Measurements from ENCODE around the gene BLACAT1. TPM values are rescaled to one million over a fixed set of nuclear protein-coding genes. Genes with fewer than 3 reads are reported as not detected.

Gene BLACAT1
- total and polyA plus RNA-seq, 2 donors = 0.03 TPM; not detected in 1

DNA sequence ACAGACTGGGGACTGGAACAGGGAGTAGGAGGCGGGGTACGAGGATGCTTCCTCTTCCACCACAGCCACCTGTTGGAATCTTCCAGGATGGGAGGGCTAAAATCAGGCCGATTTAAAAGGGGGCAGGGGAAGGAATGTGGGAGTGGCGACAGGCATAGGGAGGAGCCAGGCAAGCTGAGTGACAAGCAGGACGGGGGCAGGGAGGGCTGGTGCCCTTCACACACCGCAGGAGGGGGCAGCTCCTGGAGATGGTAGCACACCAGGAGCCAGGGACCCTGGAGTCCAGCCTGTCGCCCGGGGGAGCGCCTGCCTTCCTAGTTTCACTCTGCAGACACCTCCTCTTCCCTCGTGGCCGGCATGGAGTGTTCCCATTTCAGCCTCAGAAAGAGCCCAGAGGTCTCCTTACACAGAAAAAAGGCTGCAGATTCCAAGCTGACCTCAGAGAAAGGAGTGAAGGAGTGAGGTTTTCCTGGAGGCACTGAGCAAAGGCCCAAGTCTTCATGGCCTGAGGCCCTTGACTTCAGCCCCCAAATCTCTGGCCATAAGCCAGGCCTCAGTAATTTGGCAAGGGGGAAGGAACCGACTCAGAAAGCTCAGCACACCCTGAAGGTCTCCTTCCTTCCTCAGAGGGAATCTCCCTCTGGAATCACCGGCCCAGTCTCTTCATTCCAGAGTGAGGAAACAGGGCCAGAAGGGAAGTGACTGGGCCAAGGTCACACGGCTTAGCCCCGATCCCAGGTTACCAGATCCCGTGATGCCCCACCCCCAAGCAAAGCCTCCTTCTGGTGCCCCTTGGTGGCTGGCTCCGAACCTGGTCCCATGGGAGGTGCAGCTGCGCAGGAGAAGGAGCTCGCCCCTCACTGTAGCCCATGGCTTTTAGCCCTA is 8.1 kb downstream of the BLACAT1 start:
- Histone ChIP-seq H3K36me3 (ENCODE audit: insufficient read depth) (no peaks in the 10 kb centered on the region), H3K4me1 (ENCODE audit: insufficient read depth) (no peaks in the 10 kb centered on the region), H3K4me3 (ENCODE audit: low read depth, low read length) (no peak overlapping the region), H3K27ac (ENCODE audit: low read depth) (no peak overlapping the region)
- no peak for DNase-seq (ENCODE audit: extremely low spot score)
- WGBS = 60% methylated on average over 19 of the region's 19 CpGs

DNA sequence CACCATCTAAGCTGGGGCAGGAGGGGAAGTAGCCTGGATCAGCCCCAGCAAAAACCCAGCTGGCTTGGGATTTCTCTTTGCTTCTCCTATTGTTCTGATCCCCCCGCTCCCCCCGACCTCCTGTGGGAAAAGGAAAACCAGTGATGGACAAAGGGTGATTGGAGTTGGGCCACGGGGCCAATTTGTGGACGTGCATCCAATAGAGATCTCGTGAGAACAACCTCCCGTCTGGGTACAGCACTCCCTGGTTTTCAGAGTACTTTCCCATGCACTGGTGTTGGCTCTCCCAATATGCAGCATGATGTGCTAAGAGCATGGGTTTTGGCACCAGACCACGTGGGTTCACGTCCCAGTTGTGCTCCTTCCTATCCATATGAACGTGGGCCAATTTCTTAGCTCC is 9.0 kb downstream of the BLACAT1 start:
- 67% methylated on average over 9 of the region's 9 CpGs for WGBS
- Histone ChIP-seq H3K4me3 (ENCODE audit: low read depth, low read length) (no peak overlapping the region), H3K27ac (ENCODE audit: low read depth) (no peak overlapping the region), H3K36me3 (ENCODE audit: insufficient read depth) (no peaks in the 10 kb centered on the region), H3K4me1 (ENCODE audit: insufficient read depth) (no peaks in the 10 kb centered on the region)
- no peak for DNase-seq (ENCODE audit: extremely low spot score)

DNA sequence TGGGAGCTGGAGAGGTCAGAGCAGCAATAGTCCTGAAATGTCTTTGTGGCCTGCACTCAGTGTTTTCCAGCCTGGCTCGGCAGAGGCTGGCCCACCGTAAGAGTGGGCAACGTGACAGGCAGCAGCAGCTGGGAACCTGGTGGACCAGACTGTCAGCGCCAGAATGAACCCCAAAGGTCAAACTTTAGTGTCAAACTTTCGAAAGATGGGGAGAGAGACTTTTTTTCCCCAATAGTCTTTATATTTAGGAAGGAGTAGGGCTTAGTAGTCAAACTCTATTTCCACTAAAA is 10.3 kb downstream of the BLACAT1 start:
- no peak for DNase-seq (ENCODE audit: extremely low spot score)
- Histone ChIP-seq H3K4me3 (ENCODE audit: low read depth, low read length) (no peak overlapping the region), H3K4me1 (ENCODE audit: insufficient read depth) (no peaks in the 10 kb centered on the region), H3K27ac (ENCODE audit: low read depth) (no peak overlapping the region), H3K36me3 (ENCODE audit: insufficient read depth) (no peaks in the 10 kb centered on the region)
- WGBS = 72% methylated on average over 5 of the region's 5 CpGs

DNA sequence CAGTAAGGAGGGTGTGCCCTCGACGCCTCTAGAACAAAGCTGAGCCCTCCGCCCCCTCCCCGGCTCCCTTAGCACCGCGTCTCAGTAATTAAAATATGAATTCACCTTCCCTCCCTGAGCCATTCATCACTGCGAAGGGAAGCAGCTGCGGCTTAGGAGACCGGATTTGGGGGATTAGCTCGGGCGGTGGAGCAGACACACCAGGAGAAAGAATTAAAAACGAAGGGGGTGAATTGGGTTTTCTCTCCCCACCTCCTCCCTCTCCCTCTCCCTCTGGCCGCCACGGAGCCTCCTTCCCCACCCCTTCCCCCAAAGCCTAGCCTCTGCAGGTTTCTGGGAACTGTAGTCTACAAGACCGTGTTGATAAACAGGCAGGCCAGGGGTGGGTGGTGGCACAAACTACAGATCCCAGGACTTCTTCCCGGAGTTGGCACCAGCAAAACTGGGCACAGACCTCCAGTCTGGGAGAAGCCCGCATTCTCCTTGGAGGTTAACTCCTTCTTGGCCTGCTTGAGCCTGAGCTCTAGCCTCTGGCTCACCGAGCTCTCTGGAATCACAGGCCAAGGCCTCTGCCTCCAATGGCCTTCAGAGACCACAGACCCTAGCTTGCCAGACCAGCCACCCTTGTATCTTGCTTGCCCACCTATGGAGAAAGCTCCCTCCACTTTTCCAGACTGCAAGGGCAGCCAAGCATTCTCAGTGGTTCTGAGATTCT is 10.8 kb downstream of the BLACAT1 start:
- 20% methylated on average over 18 of the region's 18 CpGs for WGBS
- no peak overlapping the region for H3K27ac ChIP-seq (ENCODE audit: low read depth)
- DNase-seq (ENCODE audit: extremely low spot score) = no peak
- H3K4me1 ChIP-seq (ENCODE audit: insufficient read depth) = no peaks in the 10 kb centered on the region
- H3K36me3 ChIP-seq (ENCODE audit: insufficient read depth) = no peaks in the 10 kb centered on the region
- no peak overlapping the region for H3K4me3 ChIP-seq (ENCODE audit: low read depth, low read length)

DNA sequence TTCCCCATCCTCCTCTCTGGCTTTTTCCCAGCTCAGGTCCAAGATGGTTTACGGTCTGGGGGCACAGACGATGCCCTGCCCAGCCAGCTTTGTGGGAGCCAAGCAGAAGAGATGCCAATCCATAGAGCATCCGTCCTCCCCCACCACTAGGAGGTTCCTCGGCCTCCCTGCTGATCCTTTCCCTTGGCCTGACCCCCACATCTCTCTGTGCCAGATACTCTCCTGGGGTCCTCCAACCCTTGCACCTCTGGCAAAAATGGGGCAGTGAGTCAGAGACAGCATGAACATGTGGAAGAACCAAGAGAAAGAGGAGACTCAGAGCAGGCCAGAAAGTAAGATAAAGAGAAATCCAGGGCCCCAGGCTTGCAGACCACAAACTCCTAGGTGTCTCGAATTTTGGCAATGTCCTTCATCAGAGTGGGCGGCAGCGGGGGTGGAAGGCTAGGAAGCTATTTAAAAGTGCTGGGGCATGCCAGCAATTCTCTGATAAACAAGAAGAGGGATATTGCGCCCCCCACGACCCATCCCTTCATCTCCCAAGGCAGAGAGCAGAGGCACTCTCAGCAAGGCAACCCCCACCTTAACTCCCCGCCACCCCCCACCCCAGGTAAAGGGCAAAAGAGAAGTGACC is 11.4 kb downstream of the BLACAT1 start:
- Histone ChIP-seq H3K4me3 (ENCODE audit: low read depth, low read length) (no peak overlapping the region), H3K36me3 (ENCODE audit: insufficient read depth) (no peaks in the 10 kb centered on the region), H3K4me1 (ENCODE audit: insufficient read depth) (no peaks in the 10 kb centered on the region), H3K27ac (ENCODE audit: low read depth) (no peak overlapping the region)
- no peak for DNase-seq (ENCODE audit: extremely low spot score)
- 47% methylated on average over 10 of the region's 10 CpGs for WGBS

DNA sequence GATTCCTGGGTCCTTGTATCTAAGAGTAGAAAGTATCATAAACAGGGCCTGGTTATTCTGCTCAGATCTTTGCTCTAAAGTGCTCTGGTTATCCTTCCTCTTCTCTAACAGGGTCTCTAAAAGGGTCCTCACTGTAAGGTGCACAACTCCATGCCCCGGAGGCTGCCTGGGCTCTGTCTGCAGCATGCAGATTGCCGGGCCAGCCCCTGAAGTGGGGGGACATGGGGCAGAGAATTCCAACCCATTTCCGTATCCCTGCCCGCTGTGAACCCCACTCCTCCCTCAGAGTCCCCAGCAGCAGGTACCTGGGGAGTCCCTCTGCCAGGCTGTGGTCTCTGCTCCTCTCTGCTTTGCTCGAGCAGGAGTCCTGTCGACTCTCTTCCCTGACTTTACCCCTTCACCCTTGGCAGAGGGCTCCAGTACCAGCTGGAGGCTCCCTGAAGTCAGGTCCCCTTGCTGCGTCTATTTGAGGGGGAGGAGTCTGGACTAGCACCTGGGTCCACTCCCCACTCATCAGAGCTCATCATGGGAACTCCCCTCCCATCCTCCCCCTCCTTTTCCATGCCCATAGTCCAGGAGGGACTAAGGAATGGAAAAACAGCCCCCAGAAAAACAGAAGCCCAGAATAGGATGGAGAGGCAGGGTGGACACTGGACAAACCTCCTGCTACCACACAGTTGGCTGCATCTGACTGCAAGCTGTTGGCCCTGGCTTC is 12.1 kb downstream of the BLACAT1 start:
- WGBS = 90% methylated on average over 7 of the region's 7 CpGs
- Histone ChIP-seq H3K4me3 (ENCODE audit: low read depth, low read length) (no peak overlapping the region), H3K4me1 (ENCODE audit: insufficient read depth) (no peaks in the 10 kb centered on the region)

DNA sequence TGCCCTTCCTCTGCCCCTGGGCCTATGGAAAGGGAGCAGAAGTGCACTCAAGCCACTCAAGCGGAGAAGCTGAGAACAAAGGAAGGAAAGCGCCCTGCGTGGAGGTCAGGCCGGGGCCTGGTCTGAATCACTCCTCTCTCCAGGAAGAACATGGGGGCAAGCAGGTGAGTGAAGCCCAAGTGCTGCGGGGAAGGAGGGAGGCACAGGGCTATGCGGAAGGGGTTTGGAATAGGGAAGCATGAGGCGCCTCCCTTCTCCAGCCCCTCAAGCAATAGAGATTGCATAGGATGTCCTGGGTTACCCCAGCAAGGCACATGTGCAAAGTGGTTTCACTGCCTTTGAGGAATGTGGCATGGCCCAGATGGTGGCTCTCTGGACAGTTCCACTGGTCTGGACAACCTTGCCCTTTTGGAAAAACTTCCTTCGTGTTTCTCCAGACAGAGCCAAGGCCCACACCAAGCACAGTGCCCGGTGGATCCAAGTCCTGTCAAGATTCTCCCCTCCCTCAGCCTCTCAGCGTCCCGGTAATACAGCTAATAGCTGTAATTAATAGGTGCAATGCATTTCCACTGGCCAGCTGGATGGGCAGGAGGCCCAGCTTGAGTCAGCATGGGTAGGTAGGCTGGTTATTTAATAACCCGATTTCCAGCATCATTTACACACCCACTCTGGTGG is 13.7 kb downstream of the BLACAT1 start:
- H3K4me3 ChIP-seq (ENCODE audit: low read depth, low read length) = no peak overlapping the region
- DNase-seq (ENCODE audit: extremely low spot score) = no peak
- WGBS = 87% methylated on average over 12 of the region's 12 CpGs
- H3K36me3 ChIP-seq (ENCODE audit: insufficient read depth) = no peaks in the 10 kb centered on the region
- no peak overlapping the region for H3K27ac ChIP-seq (ENCODE audit: low read depth)
- H3K4me1 ChIP-seq (ENCODE audit: insufficient read depth) = no peaks in the 10 kb centered on the region

More for the DNA sequence above, 12.1 kb downstream of the BLACAT1 start:
- DNase-seq (ENCODE audit: extremely low spot score) = no peak
- Histone ChIP-seq H3K36me3 (ENCODE audit: insufficient read depth) (no peaks in the 10 kb centered on the region), H3K27ac (ENCODE audit: low read depth) (no peak overlapping the region)

DNA sequence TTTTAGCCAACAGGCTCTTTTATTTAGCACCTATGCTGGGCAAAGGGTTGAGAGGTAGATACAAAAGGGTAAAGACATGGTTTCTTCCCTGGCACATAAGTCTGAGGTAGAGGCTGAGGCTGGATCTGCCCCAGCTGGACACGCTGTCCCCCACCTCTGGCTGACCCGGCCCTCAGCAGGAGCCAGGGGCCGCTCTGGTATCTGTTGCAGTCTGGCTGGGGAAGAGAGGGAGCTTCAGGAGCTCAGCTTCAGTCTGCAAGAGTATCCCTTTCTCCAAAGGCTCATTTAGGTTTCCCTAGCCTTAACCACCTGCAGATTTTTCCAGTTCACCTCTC is 14.2 kb downstream of the BLACAT1 start:
- 82% methylated on average over 3 of the region's 3 CpGs for WGBS
- Histone ChIP-seq H3K4me3 (ENCODE audit: low read depth, low read length) (no peak overlapping the region), H3K36me3 (ENCODE audit: insufficient read depth) (no peaks in the 10 kb centered on the region), H3K4me1 (ENCODE audit: insufficient read depth) (no peaks in the 10 kb centered on the region), H3K27ac (ENCODE audit: low read depth) (no peak overlapping the region)
- DNase-seq (ENCODE audit: extremely low spot score) = no peak

DNA sequence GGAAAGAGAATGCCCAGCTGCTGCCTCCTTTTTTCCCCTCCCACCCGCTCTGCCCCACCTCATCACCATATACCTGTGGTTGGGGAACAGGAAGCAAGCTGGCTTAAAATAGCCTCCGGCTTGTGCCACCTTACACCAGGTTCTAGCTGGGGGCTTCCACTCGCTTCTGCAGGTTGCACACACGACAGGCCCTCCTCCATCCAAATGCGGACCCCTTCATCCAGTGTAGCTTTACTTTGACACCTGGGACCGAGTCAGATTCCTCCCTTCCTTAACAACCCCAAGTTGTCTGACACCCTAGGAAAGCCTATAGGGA is 14.6 kb downstream of the BLACAT1 start:
- DNase-seq (ENCODE audit: extremely low spot score) = no peak
- Histone ChIP-seq H3K27ac (ENCODE audit: low read depth) (no peak overlapping the region), H3K4me3 (ENCODE audit: low read depth, low read length) (no peak overlapping the region), H3K36me3 (ENCODE audit: insufficient read depth) (no peaks in the 10 kb centered on the region), H3K4me1 (ENCODE audit: insufficient read depth) (no peaks in the 10 kb centered on the region)
- WGBS = 86% methylated on average over 6 of the region's 6 CpGs

DNA sequence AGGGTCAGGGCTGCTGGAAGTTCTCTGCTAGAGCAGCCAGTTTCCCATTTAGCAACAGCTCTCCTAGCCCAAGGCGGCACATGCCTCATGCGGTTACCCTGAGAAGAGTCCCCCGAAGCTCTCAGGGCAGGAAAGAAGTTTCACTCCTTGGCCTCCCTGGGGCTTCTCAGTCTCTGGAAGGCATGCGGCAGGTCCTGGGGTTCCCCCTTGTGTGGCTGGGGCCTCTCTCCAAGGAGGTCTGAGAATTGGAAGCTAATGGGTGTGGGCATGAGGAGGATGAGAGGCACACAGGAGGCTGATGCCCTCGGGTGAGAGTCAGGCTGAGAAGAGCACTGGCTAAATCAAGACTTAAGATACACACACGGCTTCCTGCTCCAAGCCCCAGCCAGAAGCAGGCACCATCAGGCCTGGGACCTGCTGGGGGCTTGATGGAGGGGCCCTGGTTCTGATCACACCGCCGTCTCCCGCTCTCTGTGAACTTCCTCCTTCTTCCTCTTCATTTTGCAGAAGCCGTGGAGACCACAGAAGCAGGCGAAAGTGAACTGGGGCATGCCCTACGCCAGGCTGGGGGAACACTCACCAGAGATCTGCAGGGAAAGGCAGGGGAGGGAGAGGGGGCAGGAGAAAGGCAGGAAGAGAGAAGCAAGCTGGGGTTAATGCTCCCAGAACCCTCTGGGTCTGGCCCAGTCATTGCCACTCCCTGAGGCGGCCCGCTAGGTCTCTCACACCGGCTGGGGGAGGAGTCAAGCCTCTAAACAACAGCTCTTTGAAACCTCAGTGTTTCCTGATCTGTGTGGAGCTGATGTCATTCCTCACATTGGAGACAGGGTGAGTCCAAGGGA is 15.1 kb downstream of the BLACAT1 start:
- Histone ChIP-seq H3K36me3 (ENCODE audit: insufficient read depth) (no peaks in the 10 kb centered on the region), H3K4me3 (ENCODE audit: low read depth, low read length) (no peak overlapping the region), H3K4me1 (ENCODE audit: insufficient read depth) (no peaks in the 10 kb centered on the region), H3K27ac (ENCODE audit: low read depth) (no peak overlapping the region)
- peak; percentile 69 for DNase-seq (ENCODE audit: extremely low spot score)
- 70% methylated on average over 15 of the region's 15 CpGs for WGBS

DNA sequence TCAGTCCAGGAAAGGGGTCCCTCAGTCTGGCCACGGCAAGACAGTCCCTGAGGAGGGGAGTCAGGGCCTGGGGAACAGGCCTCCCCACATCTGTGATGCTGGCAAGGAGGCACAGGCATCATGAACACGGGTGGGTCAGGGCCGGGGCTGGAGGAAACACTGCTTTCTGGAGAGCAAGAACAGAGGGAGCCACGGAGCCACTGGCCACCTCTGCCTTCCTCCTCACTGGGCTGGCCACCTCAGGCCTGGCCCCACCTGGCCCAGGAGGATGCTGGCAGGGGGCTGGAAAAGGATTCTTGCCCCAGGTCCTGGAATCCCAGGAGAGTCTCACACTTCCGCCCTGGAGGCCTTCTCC is 15.7 kb downstream of the BLACAT1 start:
- no peak overlapping the region for H3K27ac ChIP-seq (ENCODE audit: low read depth)
- H3K4me3 ChIP-seq (ENCODE audit: low read depth, low read length) = no peak overlapping the region
- DNase-seq (ENCODE audit: extremely low spot score) = no peak
- 81% methylated on average over 5 of the region's 5 CpGs for WGBS
- no peaks in the 10 kb centered on the region for H3K36me3 ChIP-seq (ENCODE audit: insufficient read depth)
- H3K4me1 ChIP-seq (ENCODE audit: insufficient read depth) = no peaks in the 10 kb centered on the region

DNA sequence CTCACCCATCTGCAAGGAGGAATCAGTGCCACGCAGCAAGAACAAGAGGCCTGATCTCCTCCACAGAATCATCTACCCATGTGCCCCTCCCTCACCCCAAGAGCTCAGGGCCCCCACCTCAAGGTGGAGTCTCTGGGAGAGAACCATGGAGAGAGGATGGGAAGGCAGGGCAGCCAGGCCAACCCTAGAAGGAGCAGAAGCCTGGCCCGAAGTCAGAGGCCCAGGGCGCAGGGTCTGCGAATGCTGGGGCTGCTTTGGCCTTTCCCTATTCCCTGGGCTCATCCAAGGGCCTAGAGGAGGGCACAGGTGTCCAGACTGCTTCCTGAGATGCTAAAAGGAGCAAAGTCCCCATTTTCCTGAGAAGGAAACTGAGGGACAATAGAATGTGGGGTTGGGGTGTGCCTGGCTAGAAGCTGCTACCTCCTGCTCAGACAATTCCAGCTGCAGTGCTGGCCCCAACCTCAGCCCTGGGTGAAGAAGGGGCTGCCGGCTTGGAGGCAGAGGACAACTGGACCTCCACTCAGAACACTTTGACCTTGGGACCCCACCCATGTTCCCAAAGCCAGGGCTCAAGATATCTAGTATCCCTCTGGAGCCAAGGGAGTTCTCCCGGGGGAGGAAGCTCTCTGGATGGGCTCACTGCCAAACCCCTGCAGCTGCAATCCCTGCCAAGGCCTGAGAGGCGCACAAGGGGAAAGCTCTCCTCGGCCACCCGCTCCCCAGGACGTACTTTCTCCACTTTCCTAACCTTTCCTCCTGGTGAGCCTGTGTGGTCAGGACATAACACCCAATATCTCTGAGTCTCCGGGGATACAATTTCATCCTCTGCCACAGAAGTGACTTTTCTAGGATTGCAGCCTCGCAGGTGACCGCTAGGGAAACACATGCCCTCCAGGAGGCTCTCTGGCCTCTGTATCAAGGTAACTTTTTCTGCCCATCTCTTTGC is 17.4 kb downstream of the BLACAT1 start:
- WGBS = 50% methylated on average over 13 of the region's 13 CpGs
- peak; percentile 76 for DNase-seq (ENCODE audit: extremely low spot score)
- Histone ChIP-seq H3K4me1 (ENCODE audit: insufficient read depth) (no peaks in the 10 kb centered on the region), H3K36me3 (ENCODE audit: insufficient read depth) (no peaks in the 10 kb centered on the region), H3K27ac (ENCODE audit: low read depth) (no peak overlapping the region), H3K4me3 (ENCODE audit: low read depth, low read length) (no peak overlapping the region)
